GM12875 (cell line): ENCODE measurements around the gene SWI5.
"Not testable (repeated sequence)": the region's sequence is repeated elsewhere in the genome, so short reads cannot be mapped to it uniquely, and the experiment has no call there.

ENCODE experiments used
- H3K4me3 ChIP-seq: one replicate; pipeline ENCODE4 v1.5.1; 2011; ENCODE audit warnings: low read depth, low read length, control low read depth
- CTCF ChIP-seq: IDR thresholded peaks from 2 replicates; pipeline ENCODE4 v1.5.1; 2011; ENCODE audit warnings: low read depth, mild to moderate bottlenecking, control low read depth, inconsistent platforms, low read length, moderate library complexity, borderline replicate concordance; ENCODE audit not compliant: insufficient read depth

Gene SWI5

GRCh38 chr9:128276008-128276573 lies at the start of gene SWI5:
SWI5 (plus strand) TSS chr9:128276276.
- no peak for TF ChIP-seq CTCF
- peak within 1 kb of the TSS; percentile 92 for H3K4me3 ChIP-seq

- no peak for TF ChIP-seq CTCF
- H3K4me3 ChIP-seq, result no peak overlapping the region
Measured at GRCh38 chr9:128226412-128226801, 49.7 kb upstream of the SWI5 start.

- H3K4me3 ChIP-seq, result not testable (repeated sequence)
Measured at GRCh38 chr9:128230897-128231296, 45.2 kb upstream of the SWI5 start.

GRCh38 chr9:128231638-128232527 lies 44.2 kb upstream of the SWI5 start:
- no peak for TF ChIP-seq CTCF
- H3K4me3 ChIP-seq, result no peak overlapping the region

- H3K4me3 ChIP-seq, result no peak overlapping the region
- TF ChIP-seq CTCF, result no peak
Measured at GRCh38 chr9:128232528-128233428, 43.3 kb upstream of the SWI5 start.

- no peak overlapping the region for H3K4me3 ChIP-seq
- TF ChIP-seq CTCF, result no peak
Measured at GRCh38 chr9:128233817-128234406, 42.2 kb upstream of the SWI5 start.

GRCh38 chr9:128242124-128242523 lies 34.0 kb upstream of the SWI5 start:
- no peak overlapping the region for H3K4me3 ChIP-seq
- no peak for TF ChIP-seq CTCF
